GM12892 (cell line): ENCODE data around the gene ADPRHL1.
"Not testable (repeated sequence)": the region's sequence is repeated elsewhere in the genome, so short reads cannot be mapped to it uniquely, and the experiment has no call there.

Experiments used
- DNase-seq: peaks from one replicate; pipeline ENCODE4 v3.0.0; 2011; ENCODE audit not compliant: insufficient read length
- FAIRE-seq: peaks from 2 replicates; lab custom pipeline; 2011; peaks lifted over from hg19 to GRCh38; lab: Jason Lieb, UNC
- POLR2A ChIP-seq: IDR thresholded peaks from 2 replicates; pipeline ENCODE4 v1.6.1; 2011; ENCODE audit warnings: low read depth, low read length, control low read depth
- POLR2AphosphoS5 ChIP-seq: IDR thresholded peaks from 2 replicates; pipeline ENCODE4 v1.6.1; 2011; ENCODE audit warnings: low read depth, low read length, control low read depth
- TAF1 ChIP-seq: IDR thresholded peaks from 2 replicates; pipeline ENCODE4 v1.6.1; 2011; ENCODE audit warnings: low read depth, mild to moderate bottlenecking, control low read depth, low read length, borderline replicate concordance

ADPRHL1 gene

DNA sequence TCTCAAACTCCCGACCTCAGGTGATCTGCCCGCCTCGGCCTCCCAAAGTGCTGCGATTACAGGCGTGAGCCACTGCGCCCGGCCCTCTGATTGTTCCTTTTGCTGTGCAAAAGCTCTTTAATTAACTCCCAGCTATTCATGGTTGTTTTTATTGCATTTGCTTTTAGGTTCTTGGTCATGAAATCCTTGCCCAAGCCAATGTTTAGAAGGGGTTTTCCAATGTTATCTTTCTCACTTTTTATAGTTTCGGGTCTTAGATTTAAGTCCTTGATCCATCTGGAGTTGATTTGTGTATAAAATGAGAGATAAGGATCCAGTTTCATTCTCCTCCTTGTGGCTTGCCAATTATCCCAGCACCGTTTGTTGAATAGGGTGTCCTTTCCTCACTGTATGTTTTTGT, 70.2 kb downstream of the ADPRHL1 start:
- DNase-seq, result no peak
- TF ChIP-seq POLR2AphosphoS5 (no peak), POLR2A (no peak), TAF1 (no peak)
- no peak for FAIRE-seq

DNA sequence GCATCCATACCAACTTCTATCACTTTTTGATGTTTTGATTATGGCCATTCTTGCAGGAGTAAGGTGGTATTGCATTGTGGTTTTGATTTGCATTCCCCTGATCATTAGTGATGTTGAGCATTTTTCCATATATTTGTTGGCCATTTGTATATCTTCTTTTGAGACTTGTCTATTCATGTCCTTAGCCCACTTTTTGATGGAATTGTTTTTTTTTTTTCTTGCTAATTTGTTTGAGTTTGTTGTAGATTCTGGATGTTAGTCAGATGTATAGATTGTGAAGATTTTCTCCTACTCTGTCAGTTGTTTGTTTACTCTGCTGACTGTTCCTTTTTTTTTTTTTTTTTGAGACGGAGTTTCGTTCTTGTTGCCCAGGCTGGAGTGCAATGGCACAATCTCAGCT, 70.7 kb downstream of the ADPRHL1 start:
- not testable (repeated sequence) for FAIRE-seq, DNase-seq

DNA sequence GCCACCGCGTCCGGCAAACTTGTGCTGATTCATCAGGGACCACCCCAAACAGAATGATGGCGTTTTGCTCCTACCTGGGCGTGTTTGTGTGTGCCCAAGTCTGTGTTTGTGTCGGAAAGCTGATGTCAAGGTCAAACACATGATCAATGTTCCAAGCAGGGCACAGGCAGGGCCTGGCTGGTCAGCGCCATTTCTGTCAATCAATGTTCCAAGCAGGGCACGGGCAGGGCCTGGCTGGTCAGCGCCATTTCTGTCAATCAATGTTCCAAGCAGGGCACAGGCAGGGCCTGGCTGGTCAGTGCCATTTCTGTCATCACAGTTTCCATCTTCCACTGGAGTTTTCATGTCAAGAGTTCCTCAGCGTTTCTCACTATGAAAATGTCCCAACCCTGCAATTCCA, 74.5 kb downstream of the ADPRHL1 start:
- TF ChIP-seq POLR2AphosphoS5 (no peak), POLR2A (no peak), TAF1 (no peak)
- FAIRE-seq, result no peak
- no peak for DNase-seq

DNA sequence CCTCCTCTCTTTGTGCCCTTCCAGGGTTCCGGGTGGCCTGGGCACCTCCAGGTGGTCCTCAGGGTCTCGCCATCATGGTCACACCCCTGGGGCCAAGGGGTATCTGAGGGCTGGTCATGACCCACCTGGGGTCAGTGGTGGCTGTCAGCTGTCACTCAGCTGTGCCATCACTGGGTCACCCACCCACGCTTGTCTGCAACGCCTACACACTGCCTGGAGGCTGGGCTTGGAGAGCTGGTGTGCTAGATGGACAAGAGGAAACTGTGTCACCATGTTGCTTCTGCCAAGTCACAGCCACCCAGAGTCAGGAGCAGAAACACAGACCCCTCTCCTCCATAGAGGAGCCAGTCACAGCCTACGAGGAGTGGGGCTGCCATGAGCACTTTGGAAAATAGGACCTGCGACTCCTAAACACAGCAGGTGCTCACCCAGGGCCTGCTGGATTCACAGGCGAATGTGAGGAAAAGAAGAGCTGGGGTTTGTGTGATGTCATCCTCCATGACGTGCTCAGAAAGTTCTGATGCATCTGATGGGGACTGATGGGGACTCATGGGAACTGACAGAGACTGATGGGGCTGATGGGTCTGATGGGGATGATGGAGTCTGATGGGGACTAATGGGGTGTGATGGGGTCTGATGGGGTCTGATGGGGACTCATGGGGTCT, 78.6 kb downstream of the ADPRHL1 start:
- DNase-seq (no peak), FAIRE-seq (no peak)
- TF ChIP-seq TAF1, result no peak
- no peak for TF ChIP-seq POLR2A
- no peak for TF ChIP-seq POLR2AphosphoS5

DNA sequence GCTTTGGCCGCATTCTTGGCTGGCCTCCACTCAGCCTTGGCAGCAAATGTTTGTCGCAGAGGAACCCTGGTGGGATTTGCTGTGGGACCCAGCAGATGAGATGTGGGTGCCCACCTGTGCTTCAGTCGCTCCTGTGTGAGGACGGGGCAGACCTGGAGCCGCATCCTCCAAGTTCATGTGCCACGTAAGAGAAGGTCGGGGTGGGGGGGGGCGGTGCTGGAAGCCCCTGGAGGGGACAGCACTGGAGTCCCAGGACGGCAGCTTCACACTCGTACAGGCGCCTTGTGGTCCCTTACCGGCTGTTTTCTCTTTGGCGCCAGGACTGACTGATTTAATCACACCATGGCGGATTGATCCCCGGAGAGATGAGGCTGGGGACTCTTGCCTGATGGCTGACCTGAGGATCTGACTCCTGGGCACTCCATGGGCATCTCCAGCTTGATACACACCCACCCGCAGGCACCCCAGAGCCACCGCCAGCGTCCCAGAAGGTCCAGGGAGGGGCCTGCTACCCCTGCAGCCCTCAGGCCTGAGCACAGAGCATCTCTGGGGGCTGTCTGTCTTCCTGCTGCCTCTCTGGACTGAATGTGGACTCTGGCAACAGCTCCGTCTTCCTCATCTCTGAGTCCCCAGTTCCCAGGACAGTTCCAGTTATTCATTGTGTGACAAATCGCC, 79.3 kb downstream of the ADPRHL1 start:
- no peak for DNase-seq
- FAIRE-seq, result no peak
- TF ChIP-seq POLR2A, result no peak

DNA sequence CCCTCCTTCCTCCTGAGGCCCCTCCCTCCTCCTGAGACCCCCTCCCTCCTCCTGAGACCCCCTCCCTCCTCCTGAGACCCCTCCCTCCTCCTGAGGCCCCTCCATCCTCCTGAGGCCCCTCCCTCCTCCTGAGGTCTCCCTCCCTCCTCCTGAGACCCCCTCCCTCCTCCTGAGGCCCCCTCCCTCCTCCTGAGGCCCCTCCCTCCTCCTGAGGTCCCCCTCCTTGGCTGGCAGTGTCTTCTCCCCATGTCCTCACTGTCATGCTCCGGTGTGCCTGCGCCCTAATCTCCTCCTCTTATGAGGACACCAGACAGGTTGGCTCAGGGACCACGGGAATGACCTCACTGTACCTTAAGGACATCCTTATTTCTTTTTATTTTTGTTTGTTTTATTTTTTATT, 81.6 kb downstream of the ADPRHL1 start:
- FAIRE-seq, DNase-seq: not testable (repeated sequence)

DNA sequence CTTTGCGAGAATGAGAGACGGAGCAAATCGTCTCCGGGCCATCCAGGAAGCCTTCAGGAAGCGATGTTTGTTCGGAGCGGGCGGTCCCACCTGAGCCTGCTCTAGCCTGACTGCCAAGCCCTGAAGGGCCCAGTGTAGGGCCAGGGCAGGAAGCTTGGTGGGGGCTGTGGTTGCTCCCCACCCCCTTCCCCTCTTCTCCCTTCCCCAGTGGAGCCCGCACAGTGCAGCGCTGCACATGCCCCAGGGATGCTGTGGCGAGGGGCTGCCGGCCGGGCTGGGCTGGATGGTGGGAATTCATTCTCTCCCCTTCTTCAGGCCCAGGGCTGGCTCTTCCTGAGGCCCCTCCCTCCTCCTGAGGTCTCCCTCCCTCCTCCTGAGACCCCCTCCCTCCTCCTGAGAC, 82.2 kb downstream of the ADPRHL1 start:
- no peak for FAIRE-seq
- TF ChIP-seq TAF1, result no peak
- TF ChIP-seq POLR2A, result no peak
- TF ChIP-seq POLR2AphosphoS5, result no peak
- DNase-seq, result no peak

DNA sequence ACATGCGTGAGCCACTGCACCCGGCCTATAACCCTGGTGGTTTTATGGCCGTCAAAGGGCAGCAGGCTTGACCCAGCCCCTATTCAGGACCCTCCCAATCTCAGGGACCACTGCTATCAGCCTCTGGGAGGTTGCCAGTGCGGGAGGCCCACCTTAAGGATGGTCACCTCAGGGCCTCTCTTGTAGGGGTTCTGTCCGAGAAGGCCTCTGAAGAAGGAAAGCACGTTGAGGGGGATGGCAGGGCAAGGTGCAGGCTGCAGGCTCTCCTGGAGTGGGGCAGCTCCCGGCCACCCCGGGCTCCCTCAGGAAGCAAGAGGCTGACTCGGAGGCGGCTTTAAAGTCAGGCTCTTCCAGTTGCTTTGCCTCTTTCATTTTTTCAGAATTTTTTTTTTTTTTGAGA, 83.4 kb downstream of the ADPRHL1 start:
- TF ChIP-seq POLR2AphosphoS5 (no peak), TAF1 (no peak), POLR2A (no peak)
- no peak for FAIRE-seq
- DNase-seq, result no peak

DNA sequence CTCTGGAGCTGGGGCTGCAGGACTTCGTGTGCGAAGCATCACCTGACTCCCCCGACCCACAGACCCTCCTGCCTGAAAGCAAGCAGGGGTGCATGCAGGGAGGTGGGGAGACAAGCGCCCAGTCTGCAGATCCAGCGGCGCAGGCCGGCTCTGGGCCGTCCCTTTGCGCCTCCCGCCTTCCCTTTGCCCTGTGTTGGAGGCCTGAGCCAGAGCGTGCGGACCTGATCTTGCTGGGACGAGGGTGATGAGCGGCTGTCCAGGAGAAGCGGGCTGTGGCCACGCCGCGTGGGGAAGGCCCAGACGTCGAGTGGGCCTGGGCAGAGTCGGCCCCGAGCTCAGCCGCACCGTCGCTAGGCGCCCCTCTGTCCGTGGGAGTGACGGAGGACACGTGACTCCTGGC, 84.1 kb downstream of the ADPRHL1 start:
- TF ChIP-seq TAF1, result no peak
- DNase-seq (no peak), FAIRE-seq (no peak)

DNA sequence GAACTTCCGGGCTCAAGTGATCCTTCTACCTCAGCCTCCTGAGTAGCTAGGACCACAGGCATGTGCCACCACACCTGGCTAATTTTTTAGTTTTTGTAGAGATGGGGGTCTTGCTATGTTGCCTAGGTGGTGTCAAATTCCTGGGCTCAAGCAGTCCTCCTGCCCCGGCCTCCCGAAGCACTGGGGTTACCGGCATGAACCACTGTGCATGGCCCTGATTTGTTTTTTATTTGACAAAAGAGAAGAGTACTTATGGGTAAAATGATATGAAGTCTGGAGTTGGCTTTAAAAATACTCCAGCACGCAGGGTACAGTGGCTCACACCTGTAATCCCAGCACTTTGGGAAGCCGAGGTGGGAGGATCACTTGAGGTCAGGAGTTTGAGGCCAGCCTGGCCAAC, 84.9 kb downstream of the ADPRHL1 start:
- FAIRE-seq, DNase-seq: not testable (repeated sequence)

DNA sequence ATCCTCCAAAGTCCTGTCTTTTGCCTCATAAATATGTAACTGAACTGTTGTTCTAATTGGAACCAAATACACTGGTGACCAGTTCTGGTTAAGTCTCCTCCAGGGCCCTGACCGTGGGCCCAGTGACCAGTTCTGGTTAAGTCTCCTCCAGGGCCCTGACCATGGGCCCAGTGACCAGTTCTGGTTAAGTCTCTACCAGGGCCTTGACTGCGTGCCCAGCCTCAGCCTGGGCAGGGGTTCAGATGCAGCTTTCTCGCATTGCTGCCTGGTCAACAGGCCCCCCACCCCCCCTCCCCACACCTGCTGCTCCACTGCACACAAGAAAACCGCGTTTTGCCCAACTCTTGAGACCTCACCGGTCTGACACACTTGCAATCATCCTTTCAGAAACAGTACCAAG, 85.5 kb downstream of the ADPRHL1 start:
- no peak for FAIRE-seq
- no peak for TF ChIP-seq TAF1
- no peak for TF ChIP-seq POLR2AphosphoS5
- TF ChIP-seq POLR2A, result no peak
- no peak for DNase-seq

DNA sequence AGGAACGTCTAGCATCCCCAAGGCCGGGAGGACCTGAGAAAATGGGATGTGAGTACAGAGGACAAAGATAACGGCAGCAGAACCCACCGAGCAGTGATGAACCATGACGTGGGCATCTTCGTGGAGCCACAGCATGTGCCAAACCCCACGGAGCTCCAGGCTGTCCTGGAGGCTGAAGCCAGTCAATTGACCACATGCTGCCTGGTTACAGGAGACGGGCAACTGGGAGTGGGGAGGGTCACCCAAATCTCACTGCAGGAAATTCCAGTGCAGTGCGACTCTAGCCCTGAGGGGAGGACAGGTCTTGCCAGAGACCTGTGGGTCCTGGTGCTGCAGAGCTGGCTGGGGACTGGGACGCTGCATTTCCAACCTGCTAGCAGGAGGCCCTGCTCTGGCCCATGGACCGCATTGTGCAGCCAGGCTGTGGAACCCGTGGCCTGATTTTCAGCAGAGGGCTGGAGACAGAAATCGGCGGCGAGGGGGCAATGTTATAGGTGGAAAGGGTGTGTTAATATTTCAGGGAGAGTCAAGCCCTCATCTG, 86.2 kb downstream of the ADPRHL1 start:
- no peak for TF ChIP-seq POLR2AphosphoS5
- TF ChIP-seq POLR2A, result no peak
- no peak for TF ChIP-seq TAF1
- FAIRE-seq (no peak), DNase-seq (no peak)

DNA sequence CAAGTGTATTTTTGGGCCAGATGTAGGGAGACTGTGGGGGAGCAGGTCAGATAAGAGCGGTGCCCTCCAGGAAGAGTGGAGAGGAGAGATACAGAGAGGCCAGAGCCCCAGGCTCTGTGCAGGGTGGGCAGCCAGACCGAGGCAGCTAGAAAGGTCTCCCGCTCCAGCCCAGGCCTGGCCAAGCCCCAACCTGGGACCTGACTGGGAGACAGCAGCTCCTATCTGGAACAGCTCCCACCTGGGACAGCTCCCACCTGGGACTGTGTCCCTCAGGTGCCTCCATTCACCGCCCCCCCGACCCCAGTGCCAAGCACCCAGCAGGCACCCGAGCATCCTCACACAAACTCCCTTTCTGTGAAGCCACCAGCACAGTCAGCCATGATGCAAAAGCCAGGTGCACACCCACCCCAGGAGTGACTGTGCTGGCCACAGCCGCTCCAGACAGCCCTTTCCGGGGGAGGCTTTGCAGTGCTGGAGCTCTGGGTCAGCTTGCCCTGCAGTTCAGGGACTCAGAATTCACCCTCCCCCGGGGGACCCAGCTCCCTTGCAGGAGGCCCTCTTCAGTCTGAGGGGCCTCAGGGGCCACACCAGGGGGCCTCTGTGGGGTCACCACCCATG, 87.2 kb downstream of the ADPRHL1 start:
- DNase-seq (no peak), FAIRE-seq (no peak)
- TF ChIP-seq TAF1 (no peak), POLR2AphosphoS5 (no peak), POLR2A (no peak)
